ENCODE results near the gene CCND2. TPM values are rescaled to one million over a fixed set of nuclear protein-coding genes. Genes with fewer than 3 reads are reported as not detected.

Gene CCND2
- total and polyA plus RNA-seq, 4 donors = 17.1 to 170 (median 77.0) TPM

DNA sequence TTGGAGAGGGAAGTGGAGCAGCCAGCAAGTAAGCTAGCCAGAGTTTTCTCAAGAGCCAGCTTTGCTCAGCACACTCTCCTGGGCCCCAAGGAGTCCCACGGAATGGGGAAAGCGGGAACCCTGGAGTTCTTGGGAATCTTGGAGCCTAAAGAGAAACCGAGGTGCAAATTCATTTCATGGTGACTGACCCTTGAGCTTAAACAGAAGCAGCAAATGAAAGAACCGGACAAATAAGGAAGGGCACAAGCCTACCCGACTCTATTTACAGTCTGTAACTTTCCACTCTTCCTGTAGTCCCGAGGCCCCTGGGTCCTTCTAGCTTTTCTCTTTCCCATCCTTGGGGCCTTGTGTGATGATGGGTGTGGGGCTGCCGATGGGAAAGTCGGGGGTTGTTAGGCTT, 29.3 kb downstream of the CCND2 start:
- ATAC-seq (ENCODE audit: low FRiP score) (no peak), DNase-seq (no peak)
- H3K36me3 ChIP-seq (ENCODE audit: control insufficient read depth in 1 of 2, insufficient read depth in 2 of 2, low read length in 1 of 2) = peaks cover 3 to 5% of the 10 kb centered on the region in 2 donors
- H3K27me3 ChIP-seq (ENCODE audit: control insufficient read depth in 1 of 2, insufficient read depth in 2 of 2, low read length in 1 of 2) = no peaks in the 10 kb centered on the region
- intact Hi-C loops (cut with DNase I) = loop anchor here in 1 of 2 donors (10.0 kb wide), 1 partner anchor 232 kb away; the partner anchor contains the start of gene RAD51AP1
- no peaks in the 10 kb centered on the region for H3K4me1 ChIP-seq (ENCODE audit: control insufficient read depth in 1 of 2, insufficient read depth in 2 of 2, low read length in 2 of 2)
- no peak overlapping the region for H3K4me3 ChIP-seq (ENCODE audit: low read length in 2 of 2)
- no peaks in the 10 kb centered on the region for H3K9me3 ChIP-seq (ENCODE audit: control insufficient read depth, low read length)
- H3K27ac ChIP-seq (ENCODE audit: low read depth in 1 of 2, low read length in 2 of 2) = no peak overlapping the region
- 71 to 73% methylated on average over 8 of the region's 8 CpGs for WGBS, 2 donors

DNA sequence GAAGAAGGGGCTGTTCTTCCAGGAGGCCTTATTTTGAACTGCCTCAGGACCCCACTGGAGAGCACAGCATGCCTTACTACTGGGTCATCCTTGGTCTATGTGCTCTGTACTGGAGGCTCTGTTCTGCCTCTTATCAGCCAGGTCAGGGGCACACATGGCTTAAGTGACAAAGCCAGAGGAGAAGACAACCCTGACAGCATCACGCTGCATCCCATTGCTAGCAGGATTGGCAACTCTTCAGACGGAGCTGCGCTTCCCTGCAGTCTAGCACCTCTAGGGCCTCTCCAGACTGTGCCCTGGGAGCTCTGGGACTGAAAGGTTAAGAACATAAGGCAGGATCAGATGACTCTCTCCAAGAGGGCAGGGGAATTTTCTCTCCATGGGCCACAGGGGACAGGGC, 30.2 kb downstream of the CCND2 start:
- intact Hi-C loops (cut with DNase I) = loop anchor here in 1 of 2 donors (10.0 kb wide), 1 partner anchor 231 kb away; the partner anchor contains the start of gene RAD51AP1
- H3K4me3 ChIP-seq (ENCODE audit: low read length in 2 of 2) = no peak overlapping the region
- H3K9me3 ChIP-seq (ENCODE audit: control insufficient read depth, low read length) = no peaks in the 10 kb centered on the region
- 79 to 81% methylated on average over 3 of the region's 3 CpGs for WGBS, 2 donors
- no peak for DNase-seq
- H3K27me3 ChIP-seq (ENCODE audit: control insufficient read depth in 1 of 2, insufficient read depth in 2 of 2, low read length in 1 of 2) = no peaks in the 10 kb centered on the region
- peaks cover 3% of the 10 kb centered on the region in 2 donors for H3K36me3 ChIP-seq (ENCODE audit: control insufficient read depth in 1 of 2, insufficient read depth in 2 of 2, low read length in 1 of 2)
- ATAC-seq (ENCODE audit: low FRiP score) = no peak
- H3K4me1 ChIP-seq (ENCODE audit: control insufficient read depth in 1 of 2, insufficient read depth in 2 of 2, low read length in 2 of 2) = no peaks in the 10 kb centered on the region
- no peak overlapping the region for H3K27ac ChIP-seq (ENCODE audit: low read depth in 1 of 2, low read length in 2 of 2)

DNA sequence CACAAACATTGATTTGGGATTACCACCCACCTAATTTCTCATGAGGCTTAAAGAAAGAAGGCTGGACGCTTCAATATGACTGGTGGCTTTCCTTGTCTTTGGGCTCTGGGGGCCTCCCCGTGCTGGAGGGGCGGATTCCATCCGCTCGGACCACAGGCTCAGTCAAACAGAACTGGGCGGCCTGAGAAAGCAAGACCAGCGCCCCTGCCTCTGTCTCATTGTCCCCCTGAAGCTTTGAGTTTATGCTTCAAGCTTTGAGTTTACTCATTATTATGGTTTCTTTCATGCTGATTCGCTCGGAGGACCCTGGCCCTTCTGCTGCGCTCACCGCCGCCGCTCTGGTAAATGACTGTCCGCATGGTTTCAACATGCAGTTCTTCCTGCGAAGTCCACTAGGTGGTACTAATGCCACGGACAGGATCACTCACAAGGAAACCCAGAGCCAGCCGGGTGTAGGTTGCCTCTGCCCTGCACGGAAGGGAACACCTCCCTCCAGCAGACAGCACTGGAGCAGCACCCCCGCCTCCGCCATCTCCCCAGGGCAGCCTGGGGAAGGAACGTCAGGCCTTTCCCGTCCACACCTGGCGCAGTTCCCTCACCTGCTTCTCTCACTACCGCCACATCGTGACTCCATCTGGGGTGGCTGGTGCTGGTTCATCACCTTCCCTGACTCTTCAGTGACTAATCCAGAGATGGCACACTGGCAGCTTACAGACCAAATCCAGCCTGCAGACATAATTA, 34.2 kb downstream of the CCND2 start:
- Histone ChIP-seq H3K27ac (ENCODE audit: low read depth in 1 of 2, low read length in 2 of 2) (no peak overlapping the region), H3K27me3 (ENCODE audit: control insufficient read depth in 1 of 2, insufficient read depth in 2 of 2, low read length in 1 of 2) (no peaks in the 10 kb centered on the region), H3K9me3 (ENCODE audit: control insufficient read depth, low read length) (no peaks in the 10 kb centered on the region), H3K4me1 (ENCODE audit: control insufficient read depth in 1 of 2, insufficient read depth in 2 of 2, low read length in 2 of 2) (no peaks in the 10 kb centered on the region), H3K4me3 (ENCODE audit: low read length in 2 of 2) (no peak overlapping the region), H3K36me3 (ENCODE audit: control insufficient read depth in 1 of 2, insufficient read depth in 2 of 2, low read length in 1 of 2) (peaks cover 3% of the 10 kb centered on the region in 2 donors)
- peak in 1 of 2 donors; percentile 81 for DNase-seq
- WGBS, 2 donors = 19 to 21% methylated on average over 25 of the region's 25 CpGs
- ATAC-seq (ENCODE audit: low FRiP score) = peak; percentile 90
- intact Hi-C loops (cut with DNase I) = loop anchor here (5.0 to 10.0 kb wide), 2 partner anchors 220 to 227 kb away; partner anchors contain the start of gene RAD51AP1 (in 1 of the 2)

DNA sequence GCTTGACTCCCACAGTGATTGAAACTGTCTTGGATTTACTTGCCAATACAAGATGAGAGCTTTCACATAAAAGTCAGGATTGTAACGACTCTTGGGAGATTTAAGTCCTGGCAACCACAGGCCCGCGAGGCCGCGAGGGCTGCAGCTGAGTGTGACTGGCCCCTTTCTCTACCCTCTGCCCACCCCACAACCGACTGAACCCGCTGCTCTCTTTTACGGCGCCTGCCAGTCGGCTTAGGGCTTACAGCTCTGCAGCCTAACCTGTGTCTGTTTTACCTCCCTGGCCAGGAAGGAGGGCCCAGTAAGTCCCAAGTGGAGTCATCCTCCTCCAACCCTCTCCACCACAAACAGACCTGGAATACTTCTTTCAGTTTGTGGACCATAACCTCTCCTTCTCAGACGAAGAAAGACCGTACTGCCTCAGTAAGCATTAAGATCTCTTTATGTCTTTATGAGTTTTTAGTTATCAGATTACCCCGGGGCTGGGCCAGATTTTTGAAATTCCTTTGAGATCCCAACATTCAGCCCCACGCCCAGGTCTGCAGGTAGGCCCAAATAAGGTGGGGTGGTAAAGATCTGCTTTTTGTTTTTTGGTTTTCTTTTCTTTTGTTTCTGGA, 34.9 kb downstream of the CCND2 start:
- H3K9me3 ChIP-seq (ENCODE audit: control insufficient read depth, low read length) = no peaks in the 10 kb centered on the region
- no peaks in the 10 kb centered on the region for H3K27me3 ChIP-seq (ENCODE audit: control insufficient read depth in 1 of 2, insufficient read depth in 2 of 2, low read length in 1 of 2)
- ATAC-seq (ENCODE audit: low FRiP score) = no peak
- no peaks in the 10 kb centered on the region for H3K4me1 ChIP-seq (ENCODE audit: control insufficient read depth in 1 of 2, insufficient read depth in 2 of 2, low read length in 2 of 2)
- H3K27ac ChIP-seq (ENCODE audit: low read depth in 1 of 2, low read length in 2 of 2) = no peak overlapping the region
- peaks cover 3% of the 10 kb centered on the region in 2 donors for H3K36me3 ChIP-seq (ENCODE audit: control insufficient read depth in 1 of 2, insufficient read depth in 2 of 2, low read length in 1 of 2)
- DNase-seq = no peak
- intact Hi-C loops (cut with DNase I) = loop anchor here (5.0 to 10.0 kb wide), 2 partner anchors 219 to 226 kb away; partner anchors contain the start of gene RAD51AP1 (in 1 of the 2)
- WGBS, 2 donors = 85 to 88% methylated on average over 14 of the region's 14 CpGs
- H3K4me3 ChIP-seq (ENCODE audit: low read length in 2 of 2) = no peak overlapping the region

DNA sequence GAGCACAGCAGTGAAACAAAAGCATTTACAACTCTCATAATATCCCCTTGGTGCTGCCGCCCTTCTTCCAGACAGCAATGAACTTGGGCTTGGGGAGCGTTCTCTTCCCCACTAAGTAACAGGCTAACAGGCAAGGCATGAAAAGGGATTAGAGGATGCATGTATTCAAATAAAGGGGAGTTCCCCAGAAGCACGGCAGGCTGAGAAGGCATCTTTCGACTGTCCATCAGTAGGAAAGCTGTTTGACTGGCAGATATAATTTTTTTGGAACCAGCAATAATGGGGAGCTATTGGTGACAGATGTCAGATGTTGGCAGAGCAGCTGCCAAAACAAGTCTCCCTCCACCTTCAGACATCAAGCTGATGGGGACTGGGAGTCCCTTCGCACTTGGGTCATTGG, 38.2 kb downstream of the CCND2 start:
- H3K27me3 ChIP-seq (ENCODE audit: control insufficient read depth in 1 of 2, insufficient read depth in 2 of 2, low read length in 1 of 2) = no peaks in the 10 kb centered on the region
- DNase-seq (no peak), ATAC-seq (ENCODE audit: low FRiP score) (no peak)
- WGBS, 2 donors = 94 to 98% methylated on average over 5 of the region's 5 CpGs
- H3K36me3 ChIP-seq (ENCODE audit: control insufficient read depth in 1 of 2, insufficient read depth in 2 of 2, low read length in 1 of 2) = no peaks in the 10 kb centered on the region
- no peak overlapping the region for H3K4me3 ChIP-seq (ENCODE audit: low read length in 2 of 2)
- no peaks in the 10 kb centered on the region for H3K4me1 ChIP-seq (ENCODE audit: control insufficient read depth in 1 of 2, insufficient read depth in 2 of 2, low read length in 2 of 2)
- intact Hi-C loops (cut with DNase I) = no loop called here
- no peaks in the 10 kb centered on the region for H3K9me3 ChIP-seq (ENCODE audit: control insufficient read depth, low read length)
- no peak overlapping the region for H3K27ac ChIP-seq (ENCODE audit: low read depth in 1 of 2, low read length in 2 of 2)

DNA sequence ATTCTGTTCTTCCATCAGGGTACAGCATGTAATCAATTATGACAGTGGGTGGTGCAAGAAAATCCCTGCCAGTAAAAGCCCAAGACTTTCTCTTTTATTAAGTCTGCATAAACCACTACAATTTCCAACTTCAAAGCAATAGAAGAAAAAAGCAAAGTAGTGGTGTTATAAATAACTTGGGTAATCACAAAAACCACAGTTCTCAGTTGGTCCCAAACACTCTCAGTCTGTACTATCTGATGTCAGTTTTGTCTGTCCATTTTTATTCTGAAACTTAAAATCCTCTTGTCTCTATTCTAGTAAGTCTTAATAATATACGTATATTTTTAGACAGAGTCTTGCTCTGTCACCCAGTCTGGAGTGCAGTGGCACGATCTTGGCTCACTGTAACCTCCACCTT, 38.7 kb downstream of the CCND2 start:
- no peaks in the 10 kb centered on the region for H3K4me1 ChIP-seq (ENCODE audit: control insufficient read depth in 1 of 2, insufficient read depth in 2 of 2, low read length in 2 of 2)
- 78 to 84% methylated on average over 2 of the region's 2 CpGs for WGBS, 2 donors
- no peaks in the 10 kb centered on the region for H3K9me3 ChIP-seq (ENCODE audit: control insufficient read depth, low read length)
- intact Hi-C loops (cut with DNase I) = no loop called here
- DNase-seq = no peak
- no peak overlapping the region for H3K27ac ChIP-seq (ENCODE audit: low read depth in 1 of 2, low read length in 2 of 2)
- H3K36me3 ChIP-seq (ENCODE audit: control insufficient read depth in 1 of 2, insufficient read depth in 2 of 2, low read length in 1 of 2) = no peaks in the 10 kb centered on the region
- no peak for ATAC-seq (ENCODE audit: low FRiP score)
- H3K4me3 ChIP-seq (ENCODE audit: low read length in 2 of 2) = no peak overlapping the region
- no peaks in the 10 kb centered on the region for H3K27me3 ChIP-seq (ENCODE audit: control insufficient read depth in 1 of 2, insufficient read depth in 2 of 2, low read length in 1 of 2)

DNA sequence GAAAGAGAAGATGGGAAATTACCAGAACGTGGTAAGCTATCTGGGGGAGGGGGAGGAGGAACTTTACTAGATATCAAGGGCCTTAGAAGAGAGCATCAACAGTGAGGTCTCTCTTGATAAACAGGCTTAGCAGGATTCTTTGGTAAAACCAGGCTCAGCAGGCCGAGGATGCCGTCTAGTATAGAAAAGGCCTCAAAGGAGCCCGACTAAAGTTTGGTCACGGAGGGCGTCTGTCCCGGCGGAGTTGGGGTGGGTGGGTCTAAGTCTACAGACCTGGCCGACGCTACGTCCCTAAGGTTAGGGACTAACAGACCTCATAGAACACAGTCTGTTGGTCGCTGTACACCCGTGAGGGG, 46.9 kb downstream of the CCND2 start:
- H3K27ac ChIP-seq (ENCODE audit: low read depth in 1 of 2, low read length in 2 of 2) = peak overlapping the region; percentile 81 to 88
- peak overlapping the region; percentile 44 to 78 for H3K4me3 ChIP-seq (ENCODE audit: low read length in 2 of 2)
- DNase-seq (peak in 1 of 2 donors; percentile 53), ATAC-seq (ENCODE audit: low FRiP score) (peak; percentile 49)
- H3K27me3 ChIP-seq (ENCODE audit: control insufficient read depth in 1 of 2, insufficient read depth in 2 of 2, low read length in 1 of 2) = no peaks in the 10 kb centered on the region
- no peaks in the 10 kb centered on the region for H3K36me3 ChIP-seq (ENCODE audit: control insufficient read depth in 1 of 2, insufficient read depth in 2 of 2, low read length in 1 of 2)
- 0% methylated on average over 13 of the region's 13 CpGs for WGBS, 2 donors
- no peaks in the 10 kb centered on the region for H3K4me1 ChIP-seq (ENCODE audit: control insufficient read depth in 1 of 2, insufficient read depth in 2 of 2, low read length in 2 of 2)
- intact Hi-C loops (cut with DNase I) = no loop called here
- H3K9me3 ChIP-seq (ENCODE audit: control insufficient read depth, low read length) = no peaks in the 10 kb centered on the region

DNA sequence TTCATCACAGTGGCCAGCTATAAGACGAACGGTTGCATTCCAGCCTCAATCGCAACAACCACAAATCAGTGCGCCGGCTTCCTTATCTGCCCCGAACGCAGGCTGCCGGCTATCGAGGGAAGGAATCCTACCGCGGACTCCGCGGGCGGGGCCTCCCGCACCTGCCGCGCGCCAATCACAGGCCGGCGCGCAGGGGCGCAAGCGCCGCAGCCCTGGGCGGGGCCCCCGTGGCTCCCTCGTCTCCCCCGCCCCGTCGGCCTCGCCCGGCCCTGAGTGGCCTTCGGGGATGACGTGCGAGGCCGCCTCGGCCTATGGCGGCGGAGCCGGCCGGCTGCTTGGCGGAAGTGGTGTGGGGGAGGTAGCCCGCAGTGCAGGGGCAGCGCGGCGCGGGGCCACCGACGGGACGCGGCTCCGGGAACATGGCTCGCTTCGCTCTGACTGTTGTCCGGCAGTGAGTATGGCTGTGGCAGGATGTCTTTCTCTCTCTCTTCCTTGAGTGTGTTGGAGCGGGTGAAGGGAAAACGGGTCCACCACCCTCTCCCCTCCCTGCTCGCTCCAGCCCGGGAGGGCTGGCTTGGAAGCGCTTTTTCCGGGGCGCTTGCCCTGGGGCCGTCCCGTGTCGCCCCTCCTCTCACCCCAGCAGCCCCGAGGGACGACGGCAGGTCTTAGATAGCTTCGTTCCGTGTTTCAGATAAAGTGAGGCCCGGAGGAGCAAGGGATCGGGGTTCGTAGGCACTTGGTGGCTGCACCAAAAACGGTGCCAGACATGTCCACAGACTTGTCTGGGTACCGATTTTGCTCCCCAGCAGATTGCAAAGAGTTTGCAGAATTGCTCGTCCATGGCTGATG, 47.5 kb downstream of the CCND2 start, which contains the start of gene TIGAR:
Gene TIGAR, plus strand, starts transcription at position 361 of the 849 bp plus-strand sequence. Its CDS starts 59 bp downstream, at position 420.
- 0% methylated on average over 64 to 76 of the region's 76 CpGs for WGBS, 2 donors
- Histone ChIP-seq H3K9me3 (ENCODE audit: control insufficient read depth, low read length) (no peaks in the 10 kb centered on the region), H3K4me1 (ENCODE audit: control insufficient read depth in 1 of 2, insufficient read depth in 2 of 2, low read length in 2 of 2) (no peaks in the 10 kb centered on the region), H3K4me3 (ENCODE audit: low read length in 2 of 2) (peak within 1 kb of the TSS; percentile 78 to 95), H3K27me3 (ENCODE audit: control insufficient read depth in 1 of 2, insufficient read depth in 2 of 2, low read length in 1 of 2) (no peaks in the 10 kb centered on the region), H3K36me3 (ENCODE audit: control insufficient read depth in 1 of 2, insufficient read depth in 2 of 2, low read length in 1 of 2) (no peaks in the 10 kb centered on the region), H3K27ac (ENCODE audit: low read depth in 1 of 2, low read length in 2 of 2) (peak within 1 kb of the TSS; percentile 81 to 88)
- peak; percentile 96 to 97 for DNase-seq
- peak; percentile 100 for ATAC-seq (ENCODE audit: low FRiP score)
- intact Hi-C loops (cut with DNase I) = no loop called here
